ENCODE measurements around the gene CAMK2N1. TPM values are rescaled to one million over a fixed set of nuclear protein-coding genes. Genes with fewer than 3 reads are reported as not detected.

The CAMK2N1 gene
- total and polyA plus RNA-seq, 2 of the 13 experiments (the other 11 are each of a cell fraction or from before 2014, with no cell fraction given): 38.0 to 38.6 TPM

DNA sequence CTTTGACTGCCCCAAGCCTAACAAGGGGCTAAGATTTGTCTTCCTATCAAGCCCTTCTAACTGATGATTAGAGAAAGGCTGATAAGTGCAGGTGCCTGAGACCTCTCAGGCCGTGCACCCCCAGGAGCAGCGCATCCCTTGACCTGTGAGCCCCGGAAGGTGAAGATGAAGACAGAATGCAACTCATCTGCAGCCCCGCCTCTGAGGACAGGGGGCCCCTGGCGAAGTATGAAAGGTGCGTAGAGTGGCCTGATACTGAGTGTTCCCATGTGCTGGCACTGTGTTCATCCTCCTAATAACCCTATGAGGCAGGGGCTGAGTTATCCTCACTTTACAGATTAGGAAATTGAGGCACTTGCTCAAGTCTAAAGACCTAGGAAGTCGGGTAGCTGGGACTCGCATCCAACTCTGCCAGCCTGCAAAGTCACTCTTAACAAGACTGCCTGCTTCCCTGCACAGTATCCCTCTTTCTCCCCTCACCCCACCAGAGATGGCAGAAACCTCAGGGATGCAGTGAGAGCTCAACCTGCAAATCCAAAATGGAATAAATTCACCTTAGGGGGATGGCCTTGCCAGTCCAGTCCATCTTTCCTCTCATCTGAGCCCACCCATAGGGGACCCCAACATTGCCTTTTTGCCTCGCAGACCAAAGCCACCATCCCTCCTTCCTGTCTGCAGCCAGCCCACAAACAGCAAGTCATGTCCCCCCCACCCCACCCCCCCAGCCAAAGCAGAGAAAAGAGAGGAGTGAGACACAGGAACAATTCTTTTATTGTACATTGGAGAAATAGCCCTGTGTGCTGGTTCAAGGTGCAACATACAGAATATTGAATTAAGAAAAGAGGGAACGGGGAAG is 4.1 kb downstream of the CAMK2N1 start (continued):
- TF ChIP-seq, protein P1, sequence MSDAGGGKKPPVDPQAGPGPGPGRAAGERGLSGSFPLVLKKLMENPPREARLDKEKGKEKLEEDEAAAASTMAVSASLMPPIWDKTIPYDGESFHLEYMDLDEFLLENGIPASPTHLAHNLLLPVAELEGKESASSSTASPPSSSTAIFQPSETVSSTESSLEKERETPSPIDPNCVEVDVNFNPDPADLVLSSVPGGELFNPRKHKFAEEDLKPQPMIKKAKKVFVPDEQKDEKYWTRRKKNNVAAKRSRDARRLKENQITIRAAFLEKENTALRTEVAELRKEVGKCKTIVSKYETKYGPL (CRISPR knock-in tag; IDR thresholded peaks at IDR 0.05): 0 out of 2 replicates have a peak, but pooled peaks have one; percentile 20
- TF ChIP-seq, protein P2, sequence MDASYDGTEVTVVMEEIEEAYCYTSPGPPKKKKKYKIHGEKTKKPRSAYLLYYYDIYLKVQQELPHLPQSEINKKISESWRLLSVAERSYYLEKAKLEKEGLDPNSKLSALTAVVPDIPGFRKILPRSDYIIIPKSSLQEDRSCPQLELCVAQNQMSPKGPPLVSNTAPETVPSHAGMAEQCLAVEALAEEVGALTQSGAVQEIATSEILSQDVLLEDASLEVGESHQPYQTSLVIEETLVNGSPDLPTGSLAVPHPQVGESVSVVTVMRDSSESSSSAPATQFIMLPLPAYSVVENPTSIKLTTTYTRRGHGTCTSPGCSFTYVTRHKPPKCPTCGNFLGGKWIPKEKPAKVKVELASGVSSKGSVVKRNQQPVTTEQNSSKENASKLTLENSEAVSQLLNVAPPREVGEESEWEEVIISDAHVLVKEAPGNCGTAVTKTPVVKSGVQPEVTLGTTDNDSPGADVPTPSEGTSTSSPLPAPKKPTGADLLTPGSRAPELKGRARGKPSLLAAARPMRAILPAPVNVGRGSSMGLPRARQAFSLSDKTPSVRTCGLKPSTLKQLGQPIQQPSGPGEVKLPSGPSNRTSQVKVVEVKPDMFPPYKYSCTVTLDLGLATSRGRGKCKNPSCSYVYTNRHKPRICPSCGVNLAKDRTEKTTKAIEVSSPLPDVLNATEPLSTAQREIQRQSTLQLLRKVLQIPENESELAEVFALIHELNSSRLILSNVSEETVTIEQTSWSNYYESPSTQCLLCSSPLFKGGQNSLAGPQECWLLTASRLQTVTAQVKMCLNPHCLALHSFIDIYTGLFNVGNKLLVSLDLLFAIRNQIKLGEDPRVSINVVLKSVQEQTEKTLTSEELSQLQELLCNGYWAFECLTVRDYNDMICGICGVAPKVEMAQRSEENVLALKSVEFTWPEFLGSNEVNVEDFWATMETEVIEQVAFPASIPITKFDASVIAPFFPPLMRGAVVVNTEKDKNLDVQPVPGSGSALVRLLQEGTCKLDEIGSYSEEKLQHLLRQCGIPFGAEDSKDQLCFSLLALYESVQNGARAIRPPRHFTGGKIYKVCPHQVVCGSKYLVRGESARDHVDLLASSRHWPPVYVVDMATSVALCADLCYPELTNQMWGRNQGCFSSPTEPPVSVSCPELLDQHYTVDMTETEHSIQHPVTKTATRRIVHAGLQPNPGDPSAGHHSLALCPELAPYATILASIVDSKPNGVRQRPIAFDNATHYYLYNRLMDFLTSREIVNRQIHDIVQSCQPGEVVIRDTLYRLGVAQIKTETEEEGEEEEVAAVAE (CRISPR knock-in tag; IDR thresholded peaks at IDR 0.05; ENCODE audit: borderline replicate concordance): no peak
- TF ChIP-seq MED13 (CRISPR knock-in tag; IDR thresholded peaks at IDR 0.05) (0 out of 2 replicates have a peak, but pooled peaks have one; percentile 45), MIXL1 (CRISPR knock-in tag; IDR thresholded peaks at IDR 0.05) (no peak), RBM39 (IDR thresholded peaks at IDR 0.05; ENCODE audit: low read depth, low read length, poor library complexity, severe bottlenecking) (no peak), JUND (CRISPR knock-in tag; IDR thresholded peaks at IDR 0.05) (no peak), PHF8 (CRISPR knock-in tag; IDR thresholded peaks at IDR 0.05) (no peak), RBFOX2 (IDR thresholded peaks at IDR 0.05; ENCODE audit: low read depth, low read length) (peak; percentile 10; the same call in 1 of the 2 replicates), EEA1 (CRISPR knock-in tag; IDR thresholded peaks at IDR 0.05; ENCODE audit: borderline replicate concordance) (no peak), ZNF350 (CRISPR knock-in tag; IDR thresholded peaks at IDR 0.05; ENCODE audit: borderline replicate concordance, low read depth) (no peak; the same call in 1 of the 2 replicates), ZFX (CRISPR knock-in tag; IDR thresholded peaks at IDR 0.05; ENCODE audit: low read depth) (peak; percentile 35; the same call in 1 of the 2 replicates), TMF1 (CRISPR knock-in tag; IDR thresholded peaks at IDR 0.05; ENCODE audit: low read depth) (no peak), ZNF891 (CRISPR knock-in tag; IDR thresholded peaks at IDR 0.05) (peak; percentile 71; the same call in 1 of the 2 replicates), RFX5 (IDR thresholded peaks at IDR 0.05; ENCODE audit: low read depth, low read length) (no peak)
- TF ChIP-seq, protein P3, sequence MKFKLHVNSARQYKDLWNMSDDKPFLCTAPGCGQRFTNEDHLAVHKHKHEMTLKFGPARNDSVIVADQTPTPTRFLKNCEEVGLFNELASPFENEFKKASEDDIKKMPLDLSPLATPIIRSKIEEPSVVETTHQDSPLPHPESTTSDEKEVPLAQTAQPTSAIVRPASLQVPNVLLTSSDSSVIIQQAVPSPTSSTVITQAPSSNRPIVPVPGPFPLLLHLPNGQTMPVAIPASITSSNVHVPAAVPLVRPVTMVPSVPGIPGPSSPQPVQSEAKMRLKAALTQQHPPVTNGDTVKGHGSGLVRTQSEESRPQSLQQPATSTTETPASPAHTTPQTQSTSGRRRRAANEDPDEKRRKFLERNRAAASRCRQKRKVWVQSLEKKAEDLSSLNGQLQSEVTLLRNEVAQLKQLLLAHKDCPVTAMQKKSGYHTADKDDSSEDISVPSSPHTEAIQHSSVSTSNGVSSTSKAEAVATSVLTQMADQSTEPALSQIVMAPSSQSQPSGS (CRISPR knock-in tag; IDR thresholded peaks at IDR 0.05): 0 out of 2 replicates have a peak, but pooled peaks have one; percentile 16
- TF ChIP-seq, protein P4, sequence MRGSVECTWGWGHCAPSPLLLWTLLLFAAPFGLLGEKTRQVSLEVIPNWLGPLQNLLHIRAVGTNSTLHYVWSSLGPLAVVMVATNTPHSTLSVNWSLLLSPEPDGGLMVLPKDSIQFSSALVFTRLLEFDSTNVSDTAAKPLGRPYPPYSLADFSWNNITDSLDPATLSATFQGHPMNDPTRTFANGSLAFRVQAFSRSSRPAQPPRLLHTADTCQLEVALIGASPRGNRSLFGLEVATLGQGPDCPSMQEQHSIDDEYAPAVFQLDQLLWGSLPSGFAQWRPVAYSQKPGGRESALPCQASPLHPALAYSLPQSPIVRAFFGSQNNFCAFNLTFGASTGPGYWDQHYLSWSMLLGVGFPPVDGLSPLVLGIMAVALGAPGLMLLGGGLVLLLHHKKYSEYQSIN (CRISPR knock-in tag; IDR thresholded peaks at IDR 0.05; ENCODE audit: borderline replicate concordance): no peak
- TF ChIP-seq, protein P5, sequence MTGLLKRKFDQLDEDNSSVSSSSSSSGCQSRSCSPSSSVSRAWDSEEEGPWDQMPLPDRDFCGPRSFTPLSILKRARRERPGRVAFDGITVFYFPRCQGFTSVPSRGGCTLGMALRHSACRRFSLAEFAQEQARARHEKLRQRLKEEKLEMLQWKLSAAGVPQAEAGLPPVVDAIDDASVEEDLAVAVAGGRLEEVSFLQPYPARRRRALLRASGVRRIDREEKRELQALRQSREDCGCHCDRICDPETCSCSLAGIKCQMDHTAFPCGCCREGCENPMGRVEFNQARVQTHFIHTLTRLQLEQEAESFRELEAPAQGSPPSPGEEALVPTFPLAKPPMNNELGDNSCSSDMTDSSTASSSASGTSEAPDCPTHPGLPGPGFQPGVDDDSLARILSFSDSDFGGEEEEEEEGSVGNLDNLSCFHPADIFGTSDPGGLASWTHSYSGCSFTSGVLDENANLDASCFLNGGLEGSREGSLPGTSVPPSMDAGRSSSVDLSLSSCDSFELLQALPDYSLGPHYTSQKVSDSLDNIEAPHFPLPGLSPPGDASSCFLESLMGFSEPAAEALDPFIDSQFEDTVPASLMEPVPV (CRISPR knock-in tag; IDR thresholded peaks at IDR 0.05): no peak
- TF ChIP-seq, protein P6, sequence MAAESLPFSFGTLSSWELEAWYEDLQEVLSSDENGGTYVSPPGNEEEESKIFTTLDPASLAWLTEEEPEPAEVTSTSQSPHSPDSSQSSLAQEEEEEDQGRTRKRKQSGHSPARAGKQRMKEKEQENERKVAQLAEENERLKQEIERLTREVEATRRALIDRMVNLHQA (CRISPR knock-in tag; IDR thresholded peaks at IDR 0.05): no peak
